Hematopoietic multipotent progenitor cell treated with erythropoietin and hydrocortisone succinate and interleukin-3 and kit ligand, for 4 days (in vitro differentiated cells): ENCODE data around the gene CACNA1H.
"Not testable (repeated sequence)": the region's sequence is repeated elsewhere in the genome, so short reads cannot be mapped to it uniquely, and the experiment has no call there.

Source experiments
- DNase-seq: peaks from one replicate; pipeline ENCODE4 v3.0.0-alpha.2; 2015

The CACNA1H gene

GRCh38 chr16:1230471-1231212 lies 77.7 kb downstream of the CACNA1H start:
- not testable (repeated sequence) for DNase-seq

- DNase-seq = not testable (repeated sequence)
Measured at GRCh38 chr16:1231301-1231700, 78.4 kb downstream of the CACNA1H start.

- not testable (repeated sequence) for DNase-seq
Measured at GRCh38 chr16:1232049-1232748, 79.3 kb downstream of the CACNA1H start.

GRCh38 chr16:1236659-1237058 lies 83.8 kb downstream of the CACNA1H start:
- DNase-seq = not testable (repeated sequence)

GRCh38 chr16:1237990-1238389 lies 85.1 kb downstream of the CACNA1H start:
- no peak for DNase-seq

GRCh38 chr16:1238909-1239308 lies 86.0 kb downstream of the CACNA1H start:
- not testable (repeated sequence) for DNase-seq

GRCh38 chr16:1239575-1239974 lies 86.7 kb downstream of the CACNA1H start:
- not testable (repeated sequence) for DNase-seq

GRCh38 chr16:1240436-1240835 lies 87.5 kb downstream of the CACNA1H start, which contains the start of gene TPSAB1:
TPSAB1 (plus strand) TSS chr16:1240705; CDS start chr16:1240939, 234 bp downstream.
- not testable (repeated sequence) for DNase-seq

- not testable (repeated sequence) for DNase-seq
Measured at GRCh38 chr16:1241081-1241480, 88.2 kb downstream of the CACNA1H start.

- not testable (repeated sequence) for DNase-seq
Measured at GRCh38 chr16:1243363-1243762, 90.5 kb downstream of the CACNA1H start.

- DNase-seq = not testable (repeated sequence)
Measured at GRCh38 chr16:1243907-1244850, 91.3 kb downstream of the CACNA1H start.

- peak; percentile 97 for DNase-seq
Measured at GRCh38 chr16:1244881-1245280, 92.0 kb downstream of the CACNA1H start.

- DNase-seq = peak; percentile 72
Measured at GRCh38 chr16:1245452-1246020, 92.6 kb downstream of the CACNA1H start.

GRCh38 chr16:1247903-1248537 lies 95.1 kb downstream of the CACNA1H start:
- not testable (repeated sequence) for DNase-seq

- not testable (repeated sequence) for DNase-seq
Measured at GRCh38 chr16:1249031-1249755, 96.3 kb downstream of the CACNA1H start.

- not testable (repeated sequence) for DNase-seq
Measured at GRCh38 chr16:1253701-1254364, 100.9 kb downstream of the CACNA1H start.

- DNase-seq = not testable (repeated sequence)
Measured at GRCh38 chr16:1254821-1255220, 101.9 kb downstream of the CACNA1H start.

GRCh38 chr16:1255276-1256122 lies 102.6 kb downstream of the CACNA1H start, which contains the start of gene TPSD1:
TPSD1 (plus strand) TSS chr16:1256069; CDS start chr16:1256281, 212 bp downstream.
- DNase-seq = peak; percentile 56

GRCh38 chr16:1256296-1256873 lies 103.5 kb downstream of the CACNA1H start:
- DNase-seq = not testable (repeated sequence)
